Trophoblast cell (in vitro differentiated cells and primary cell): ENCODE results near the gene GNAI2.
"Not testable (repeated sequence)": the region's sequence is repeated elsewhere in the genome, so short reads cannot be mapped to it uniquely, and the experiment has no call there.

Experiments
- DNase-seq, 2 donors: peaks; one replicate each; pipeline ENCODE4 v3.0.0-alpha.2; 2016
- H2AFZ ChIP-seq: 2 replicates; pipeline ENCODE4 v1.6.1; 2013; ENCODE audit warnings: low read length, moderate library complexity, mild to moderate bottlenecking; ENCODE audit not compliant: insufficient read depth, poor library complexity
- H2AK5ac ChIP-seq: 2 replicates; pipeline ENCODE4 v1.6.1; 2013; ENCODE audit warnings: mild to moderate bottlenecking, low read length
- H2BK120ac ChIP-seq: 2 replicates; pipeline ENCODE4 v1.6.1; 2013; ENCODE audit warnings: low read length, mild to moderate bottlenecking, moderate library complexity; ENCODE audit not compliant: insufficient read depth, poor library complexity
- H2BK12ac ChIP-seq: 2 replicates; pipeline ENCODE4 v1.6.1; 2013; ENCODE audit warnings: mild to moderate bottlenecking, low read length, moderate library complexity
- H2BK5ac ChIP-seq: 2 replicates; pipeline ENCODE4 v1.6.1; 2013; ENCODE audit warnings: low read length, low read depth, moderate library complexity, mild to moderate bottlenecking; ENCODE audit not compliant: poor library complexity
- H3K14ac ChIP-seq: 2 replicates; pipeline ENCODE4 v1.6.1; 2013; ENCODE audit warnings: mild to moderate bottlenecking, low read length
- H3K18ac ChIP-seq: 2 replicates; pipeline ENCODE4 v1.6.1; 2013; ENCODE audit warnings: mild to moderate bottlenecking, low read length
- H3K23ac ChIP-seq: 2 replicates; pipeline ENCODE4 v1.6.1; 2013; ENCODE audit warnings: low read length
- H3K27ac ChIP-seq: 2 replicates; pipeline ENCODE4 v1.5.1; 2013; ENCODE audit warnings: low read depth, mild to moderate bottlenecking, inconsistent platforms, low read length, moderate library complexity
- H3K27me3 ChIP-seq: 2 replicates; pipeline ENCODE4 v1.6.1; 2013; ENCODE audit warnings: inconsistent platforms, mild to moderate bottlenecking, low read length, moderate library complexity; ENCODE audit not compliant: insufficient read depth
- H3K36me3 ChIP-seq, 2 experiments: 1 replicate in 1 of 2; 2 replicates in 1 of 2; pipeline ENCODE4 v1.6.1; 2013; ENCODE audit warnings: low read length in 2 of 2, mild to moderate bottlenecking in 2 of 2, moderate library complexity in 1 of 2; ENCODE audit not compliant: insufficient read depth in 2 of 2, control insufficient read depth in 1 of 2
- H3K4ac ChIP-seq: 2 replicates; pipeline ENCODE4 v1.6.1; 2013; ENCODE audit warnings: low read depth, mild to moderate bottlenecking, low read length, moderate library complexity
- H3K4me1 ChIP-seq, 2 experiments: 1 replicate in 1 of 2; 2 replicates in 1 of 2; pipeline ENCODE4 v1.6.1; 2013; ENCODE audit warnings: low read length in 2 of 2, mild to moderate bottlenecking in 2 of 2, moderate library complexity in 1 of 2; ENCODE audit not compliant: insufficient read depth in 2 of 2, control insufficient read depth in 1 of 2
- H3K4me2 ChIP-seq: 2 replicates; pipeline ENCODE4 v1.6.1; 2013; ENCODE audit warnings: inconsistent platforms, mild to moderate bottlenecking, low read length, moderate library complexity
- H3K4me3 ChIP-seq: 2 replicates; pipeline ENCODE4 v1.5.1; 2013; ENCODE audit warnings: mild to moderate bottlenecking, low read depth, low read length, inconsistent platforms
- H3K79me1 ChIP-seq: one replicate; pipeline ENCODE4 v1.6.1; 2013; ENCODE audit warnings: low read length
- H3K79me2 ChIP-seq: 2 replicates; pipeline ENCODE4 v1.6.1; 2013; ENCODE audit warnings: low read length, mild to moderate bottlenecking; ENCODE audit not compliant: control insufficient read depth, insufficient read depth, poor library complexity
- H3K9ac ChIP-seq: 2 replicates; pipeline ENCODE4 v1.6.1; 2013; ENCODE audit warnings: mild to moderate bottlenecking, low read length
- H3K9me3 ChIP-seq: 2 replicates; pipeline ENCODE4 v1.6.1; 2013; ENCODE audit warnings: low read depth, mild to moderate bottlenecking, control low read depth, inconsistent platforms, low read length; ENCODE audit not compliant: insufficient read depth
- H4K12ac ChIP-seq: 2 replicates; pipeline ENCODE4 v1.6.1; 2013; ENCODE audit warnings: low read depth, mild to moderate bottlenecking, low read length, moderate library complexity
- H4K8ac ChIP-seq: 2 replicates; pipeline ENCODE4 v1.6.1; 2013; ENCODE audit warnings: low read depth, mild to moderate bottlenecking, low read length, moderate library complexity
- H4K91ac ChIP-seq: one replicate; pipeline ENCODE4 v1.6.1; 2013; ENCODE audit warnings: low read depth, mild to moderate bottlenecking, low read length, moderate library complexity
- WGBS: extraction: QIAGEN DNeasy Blood & Tissue Kit; methylation state at CpG from one replicate; pipeline ENCODE4 v1.1.7; 2013; ENCODE audit warnings: missing lambda C conversion rate; ENCODE audit not compliant: insufficient read length, insufficient coverage; ENCODE audit errors: extremely low coverage; 5-methylcytosine and 5-hydroxymethylcytosine counted together

The GNAI2 gene

GRCh38 chr3:50227390-50228183 is 8.4 kb upstream of the GNAI2 start:
- Histone ChIP-seq H3K27ac (peak overlapping the region; percentile 80), H4K8ac (peak overlapping the region; percentile 99), H2AFZ (peak overlapping the region; percentile 99), H3K79me2 (peaks cover 2% of the 10 kb centered on the region), H3K36me3 (no peaks in the 10 kb centered on the region), H3K4me3 (peak overlapping the region; percentile 68), H3K9me3 (no peaks in the 10 kb centered on the region), H3K18ac (peak overlapping the region; percentile 91), H3K9ac (peak overlapping the region; percentile 64), H3K4me2 (peak overlapping the region; percentile 88), H2BK120ac (peak overlapping the region; percentile 80), H3K27me3 (no peaks in the 10 kb centered on the region), H4K12ac (peak overlapping the region; percentile 98), H4K91ac (peak overlapping the region; percentile 96), H2BK5ac (peak overlapping the region; percentile 71), H3K4ac (peak overlapping the region; percentile 89), H3K14ac (peak overlapping the region; percentile 95), H2BK12ac (peak overlapping the region; percentile 22), H3K79me1 (peaks cover 4% of the 10 kb centered on the region), H3K4me1 (peaks cover 15 to 18% of the 10 kb centered on the region in 2 experiments), H3K23ac (no peak overlapping the region), H2AK5ac (peak overlapping the region; percentile 87)
- WGBS, result no CpG with 5 or more reads among the region's 51 CpGs
- DNase-seq, result peak; percentile 92 to 95

- Histone ChIP-seq H4K12ac (peak overlapping the region; percentile 98), H3K4me2 (peak overlapping the region; percentile 88), H4K91ac (peak overlapping the region; percentile 96), H3K14ac (peak overlapping the region; percentile 95), H2AK5ac (peak overlapping the region; percentile 87), H3K27ac (peak overlapping the region; percentile 80), H2BK120ac (peak overlapping the region; percentile 80), H4K8ac (peak overlapping the region; percentile 99), H3K4me1 (peaks cover 15 to 18% of the 10 kb centered on the region in 2 experiments)
- not testable (repeated sequence) for H2BK12ac ChIP-seq, H3K79me1 ChIP-seq, H3K36me3 ChIP-seq, H2AFZ ChIP-seq, H3K9me3 ChIP-seq, H3K27me3 ChIP-seq, H3K4ac ChIP-seq, H3K79me2 ChIP-seq, H3K18ac ChIP-seq, H3K23ac ChIP-seq, H2BK5ac ChIP-seq, H3K4me3 ChIP-seq, H3K9ac ChIP-seq, DNase-seq
- WGBS, result no CpG with 5 or more reads among the region's 15 CpGs
Observed at GRCh38 chr3:50228184-50228763, 7.7 kb upstream of the GNAI2 start.

- H2BK120ac ChIP-seq, result no peak overlapping the region
- H2BK12ac ChIP-seq, result no peak overlapping the region
- peaks cover 2% of the 10 kb centered on the region for H3K79me2 ChIP-seq
- peak in 1 of 2 donors; percentile 73 for DNase-seq
- peak overlapping the region; percentile 58 for H4K8ac ChIP-seq
- no peak overlapping the region for H3K4me3 ChIP-seq
- H3K27me3 ChIP-seq, result no peaks in the 10 kb centered on the region
- no peak overlapping the region for H3K18ac ChIP-seq
- H4K91ac ChIP-seq, result peak overlapping the region; percentile 17
- H2BK5ac ChIP-seq, result no peak overlapping the region
- H3K4me2 ChIP-seq, result no peak overlapping the region
- no peak overlapping the region for H2AFZ ChIP-seq
- peaks cover 15 to 18% of the 10 kb centered on the region in 2 experiments for H3K4me1 ChIP-seq
- no peak overlapping the region for H4K12ac ChIP-seq
- no peaks in the 10 kb centered on the region for H3K9me3 ChIP-seq
- H3K9ac ChIP-seq, result no peak overlapping the region
- H3K27ac ChIP-seq, result no peak overlapping the region
- H3K36me3 ChIP-seq, result no peaks in the 10 kb centered on the region
- no peak overlapping the region for H3K4ac ChIP-seq
- H2AK5ac ChIP-seq, result no peak overlapping the region
- H3K23ac ChIP-seq, result no peak overlapping the region
- no CpG with 5 or more reads among the region's 3 CpGs for WGBS
- peaks cover 4% of the 10 kb centered on the region for H3K79me1 ChIP-seq
- no peak overlapping the region for H3K14ac ChIP-seq
Observed at GRCh38 chr3:50229490-50229889, 6.5 kb upstream of the GNAI2 start.

DNA sequence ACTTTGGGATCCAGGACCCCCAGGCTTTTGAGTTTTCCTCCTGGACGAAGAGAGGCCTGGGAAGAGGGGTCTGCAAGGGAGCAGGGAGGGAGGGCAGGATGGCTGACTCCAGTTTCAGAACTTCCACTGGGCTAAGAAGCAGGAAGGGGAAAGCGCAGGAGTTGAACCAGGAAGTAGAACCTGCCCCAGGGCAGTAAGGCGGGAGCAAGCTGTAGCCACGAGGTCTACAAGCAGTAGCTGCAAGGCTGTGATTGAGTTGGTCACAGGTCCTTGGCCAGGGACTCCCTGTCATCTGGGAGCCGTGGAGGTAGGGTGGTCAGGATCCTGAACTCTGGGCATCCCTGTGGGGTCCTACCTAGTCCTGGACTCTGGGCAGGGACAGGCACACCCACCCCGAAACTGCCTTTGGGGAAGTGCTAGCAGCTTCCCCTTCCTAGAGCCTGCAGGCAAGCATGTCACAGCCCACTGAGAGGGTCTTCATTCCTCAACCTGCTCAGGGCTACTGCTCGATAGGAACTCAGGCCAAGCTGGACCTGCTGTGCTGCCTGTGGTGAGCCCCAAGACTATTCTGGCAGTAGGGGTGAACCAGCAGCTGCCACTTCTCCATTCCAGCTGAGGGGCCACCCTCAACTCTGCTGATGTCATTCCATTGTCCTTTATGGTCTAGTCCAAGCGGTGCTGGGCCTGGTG is 5.8 kb upstream of the GNAI2 start:
- Histone ChIP-seq H3K4me3 (no peak overlapping the region), H2BK5ac (no peak overlapping the region), H2BK12ac (no peak overlapping the region), H3K27ac (no peak overlapping the region), H3K27me3 (no peaks in the 10 kb centered on the region), H3K4ac (no peak overlapping the region), H3K9ac (no peak overlapping the region), H3K36me3 (no peaks in the 10 kb centered on the region), H3K23ac (no peak overlapping the region), H4K91ac (peak overlapping the region; percentile 50), H3K18ac (no peak overlapping the region), H3K9me3 (no peaks in the 10 kb centered on the region), H2AK5ac (peak overlapping the region; percentile 46), H2AFZ (no peak overlapping the region), H2BK120ac (no peak overlapping the region), H3K79me1 (peaks cover 4% of the 10 kb centered on the region), H3K4me1 (peaks cover 15 to 18% of the 10 kb centered on the region in 2 experiments), H4K12ac (peak overlapping the region; percentile 32), H4K8ac (peak overlapping the region; percentile 71), H3K14ac (no peak overlapping the region), H3K4me2 (no peak overlapping the region), H3K79me2 (peaks cover 2% of the 10 kb centered on the region)
- DNase-seq, result peak in 1 of 2 donors; percentile 60
- WGBS, result no CpG with 5 or more reads among the region's 8 CpGs
